CD4-positive, alpha-beta T cell treated with Interleukin-6 for 4 hours (primary cell): Measurements from ENCODE around the gene RAB30.
A peak's percentile ranks its signal among the peaks of the same experiment; 100 is the strongest.
"Not testable (repeated sequence)": the region's sequence is repeated elsewhere in the genome, so short reads cannot be mapped to it uniquely, and the experiment has no call there.

Experiments used
- DNase-seq: peaks from one replicate; pipeline ENCODE4 v3.0.0-alpha.2; 2020; ENCODE audit warnings: mixed read lengths

RAB30 gene

DNA sequence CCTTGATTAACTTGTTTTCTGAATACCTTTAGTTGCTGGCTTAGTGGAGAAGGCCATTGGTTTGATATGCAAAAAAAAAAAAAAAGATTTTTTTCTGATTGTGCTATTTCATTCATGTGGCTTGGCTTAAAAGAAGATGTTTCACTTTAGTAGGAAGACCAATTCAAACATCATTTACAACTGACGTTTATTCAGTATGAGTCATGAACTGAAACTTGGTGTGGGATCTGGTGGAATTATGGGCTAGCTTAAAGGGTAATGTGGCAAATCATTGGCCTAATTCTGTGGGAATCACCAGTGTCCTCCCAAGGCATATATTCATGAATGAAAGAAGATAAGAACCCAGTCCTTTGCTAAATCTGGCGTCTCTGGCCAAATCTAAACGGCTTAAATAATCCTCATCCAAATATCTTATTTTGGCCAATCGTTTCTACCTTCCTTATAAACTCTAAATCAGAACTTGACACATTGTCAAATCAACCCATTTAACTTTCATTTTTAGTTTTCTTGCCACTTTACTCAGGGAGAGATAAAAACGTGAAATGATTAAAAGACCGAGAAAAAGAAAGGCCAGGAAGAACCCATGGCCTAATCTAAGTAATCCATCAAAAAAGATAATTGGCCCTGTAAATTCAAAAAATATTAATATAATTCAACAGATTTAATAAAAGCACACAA, 93.1 kb downstream of the RAB30 start:
- DNase-seq: no peak

DNA sequence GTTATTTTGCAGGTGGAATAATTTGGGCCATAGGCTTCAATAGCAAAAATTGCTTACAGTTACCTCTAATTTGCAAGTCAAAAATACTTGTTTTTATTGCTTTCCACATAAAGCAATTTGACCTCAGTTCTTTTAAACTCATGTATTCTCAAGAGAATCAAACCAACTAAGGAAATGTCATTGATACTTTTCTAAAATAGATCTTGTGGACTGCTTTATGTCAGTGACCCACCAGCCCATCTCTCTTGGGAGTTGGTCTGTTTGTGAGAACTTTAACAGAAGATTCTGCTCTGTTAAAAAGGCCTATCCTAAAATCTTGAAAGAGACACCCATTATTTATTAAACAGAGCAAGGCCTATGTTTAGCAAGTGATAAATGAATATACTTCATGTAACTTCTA, 94.9 kb downstream of the RAB30 start:
- DNase-seq: no peak

DNA sequence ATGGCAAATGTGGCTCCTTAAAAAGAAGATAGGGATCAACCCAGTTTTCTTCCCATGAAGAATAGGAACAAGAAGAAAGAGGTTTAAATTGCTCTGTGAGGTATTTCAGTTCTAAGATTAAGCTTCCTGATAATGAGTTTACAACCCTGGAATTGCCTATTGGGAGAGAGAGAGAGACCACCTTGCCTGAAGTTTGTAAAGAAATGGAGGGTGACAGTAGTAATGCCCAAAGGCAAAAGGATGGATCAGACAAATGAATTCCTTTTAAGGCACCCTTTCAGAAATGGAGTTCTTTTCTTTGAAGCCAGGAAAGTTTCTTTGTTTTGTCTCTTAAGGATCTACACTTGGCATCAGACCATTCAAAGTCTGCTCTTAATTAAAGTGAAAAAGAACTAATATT, 95.8 kb downstream of the RAB30 start:
- no peak for DNase-seq

DNA sequence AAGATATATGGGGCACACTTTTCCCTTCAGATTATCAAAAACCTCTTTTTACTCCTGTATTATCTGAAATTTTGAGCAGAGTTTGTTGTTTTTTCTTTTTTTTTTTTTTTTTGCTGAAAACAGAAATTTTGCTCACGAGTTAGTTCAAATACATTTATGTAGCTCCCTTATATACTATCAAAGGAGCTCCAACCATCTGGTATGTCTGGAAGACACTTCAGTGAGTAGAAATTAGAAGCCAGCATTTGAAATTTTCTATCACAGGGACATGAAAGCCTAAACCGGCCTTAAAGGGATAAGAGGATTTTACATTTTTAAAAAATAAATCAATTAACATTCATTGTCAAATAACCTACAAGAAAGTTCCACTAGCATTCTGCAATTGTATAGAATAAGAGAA, 96.8 kb downstream of the RAB30 start:
- DNase-seq: no peak

DNA sequence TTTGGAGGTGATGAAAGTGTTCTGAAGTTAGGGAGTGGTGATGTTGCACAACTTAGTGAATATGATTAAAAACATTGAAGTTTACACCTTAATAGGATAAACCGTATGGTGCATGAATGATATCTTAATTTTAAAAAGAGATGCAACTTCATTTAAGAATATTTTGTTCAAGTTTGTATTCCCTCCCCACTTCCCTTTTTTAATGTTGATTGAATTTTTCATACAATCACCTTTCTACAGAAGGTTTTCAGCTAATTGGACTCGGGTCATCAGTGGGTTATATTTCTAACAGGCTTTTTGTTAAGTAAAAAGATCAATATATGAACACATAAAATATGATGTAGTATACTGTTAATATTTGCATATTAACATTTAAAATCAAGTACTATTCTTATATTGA, 97.6 kb downstream of the RAB30 start:
- no peak for DNase-seq

DNA sequence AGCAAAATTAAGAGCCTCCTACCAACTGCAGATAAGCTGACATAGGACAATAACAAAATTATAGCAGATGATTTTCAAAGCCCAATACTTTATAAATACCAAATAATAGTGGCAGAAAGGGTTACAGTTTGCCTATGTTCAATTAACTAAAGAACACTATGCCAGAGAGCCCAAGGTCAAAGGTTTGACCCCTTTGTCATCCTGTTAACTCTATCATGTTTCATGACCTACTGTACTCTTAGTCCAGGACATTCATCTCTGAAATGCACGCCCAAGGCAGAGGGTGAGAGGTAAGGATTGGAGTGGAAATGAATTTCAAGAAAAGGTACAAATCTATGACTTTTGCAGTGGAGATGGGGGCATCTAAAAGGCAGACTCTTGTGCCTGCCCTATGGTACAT, 99.6 kb downstream of the RAB30 start:
- no peak for DNase-seq

DNA sequence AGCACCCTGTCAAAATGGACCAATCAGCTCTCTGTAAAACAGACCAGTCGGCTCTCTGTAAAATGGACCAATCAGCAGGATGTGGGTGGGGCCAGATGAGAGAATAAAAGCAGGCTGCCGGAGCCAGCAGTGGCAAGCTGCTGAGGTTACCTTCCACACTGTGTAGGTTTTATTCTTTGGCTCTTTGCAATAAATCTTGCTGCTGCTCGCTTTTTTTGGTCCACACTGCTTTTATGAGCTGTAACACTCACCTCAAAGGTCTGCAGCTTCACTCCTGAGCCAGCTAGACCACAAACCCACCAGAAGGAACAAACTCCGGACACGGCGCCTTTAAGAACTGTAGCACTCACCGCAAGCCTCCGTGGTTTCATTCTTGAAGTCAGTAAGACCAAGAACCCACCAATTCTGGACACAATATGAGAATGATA, 100.2 kb downstream of the RAB30 start:
- DNase-seq: peak; percentile 38

DNA sequence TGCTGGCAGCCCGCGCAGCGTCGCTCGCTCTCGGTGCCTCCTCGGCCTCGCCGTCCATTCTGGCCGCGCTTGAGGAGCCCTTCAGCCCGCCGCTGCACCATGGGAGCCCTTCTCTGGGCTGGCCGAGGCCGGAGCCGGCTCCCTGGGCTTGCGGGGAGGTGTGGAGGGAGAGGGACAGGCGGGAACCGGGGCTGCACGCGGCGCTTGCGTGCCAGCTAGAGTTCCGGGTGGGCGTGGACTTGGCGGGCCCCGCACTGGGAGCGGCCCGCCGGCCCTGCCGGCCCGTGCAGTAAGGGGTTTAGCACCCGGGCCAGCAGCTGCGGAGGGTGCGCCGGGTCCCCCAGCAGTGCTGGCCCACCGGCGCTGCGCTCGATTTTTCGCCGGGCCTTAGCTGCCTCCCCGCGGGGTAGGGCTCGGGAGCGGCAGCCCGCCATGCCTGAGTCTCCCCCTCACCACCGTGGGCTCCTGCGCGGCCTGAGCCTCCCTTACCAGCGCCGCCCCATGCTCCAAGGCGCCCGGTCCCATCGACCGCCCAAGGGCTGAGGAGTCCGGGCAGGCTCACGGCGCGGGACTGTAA, 101.1 kb downstream of the RAB30 start:
- not testable (repeated sequence) for DNase-seq

DNA sequence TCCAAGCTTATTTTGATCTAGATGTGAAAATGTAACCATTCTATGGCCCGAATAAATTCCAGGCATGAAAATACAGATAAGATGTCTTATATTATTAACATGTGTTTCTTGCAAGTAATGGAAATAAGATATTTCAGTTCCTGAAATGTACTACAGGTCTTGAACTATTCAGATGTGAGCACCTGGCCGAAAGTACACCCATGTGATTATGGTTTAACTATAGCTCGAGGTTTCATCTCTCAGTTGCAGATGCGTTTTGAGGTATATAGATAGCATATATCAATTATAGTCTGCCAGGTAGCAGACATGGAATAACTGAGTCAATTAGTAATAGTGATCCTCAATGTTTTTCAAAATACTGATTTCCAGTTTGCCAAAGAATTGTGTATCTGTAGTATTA, 101.9 kb downstream of the RAB30 start:
- no peak for DNase-seq

DNA sequence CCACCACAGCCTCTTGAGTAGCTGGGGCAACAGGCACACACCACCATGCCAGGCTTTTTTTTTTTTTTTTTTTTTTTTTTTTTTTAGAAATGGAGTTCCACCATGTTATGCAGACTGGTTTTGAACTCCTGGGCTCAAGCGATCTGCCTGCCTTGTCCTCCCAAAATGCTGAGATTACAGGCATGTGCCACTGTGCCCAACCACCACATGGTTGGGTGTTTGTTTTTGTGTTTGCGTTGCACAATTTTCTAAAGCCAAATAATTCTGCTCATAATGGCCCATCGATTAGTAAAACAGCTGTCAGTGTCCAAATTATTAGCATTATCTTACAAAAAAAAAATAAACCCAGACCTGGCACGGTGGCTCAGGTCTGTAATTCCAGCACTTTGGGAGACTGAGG, 104.3 kb downstream of the RAB30 start:
- no peak for DNase-seq

DNA sequence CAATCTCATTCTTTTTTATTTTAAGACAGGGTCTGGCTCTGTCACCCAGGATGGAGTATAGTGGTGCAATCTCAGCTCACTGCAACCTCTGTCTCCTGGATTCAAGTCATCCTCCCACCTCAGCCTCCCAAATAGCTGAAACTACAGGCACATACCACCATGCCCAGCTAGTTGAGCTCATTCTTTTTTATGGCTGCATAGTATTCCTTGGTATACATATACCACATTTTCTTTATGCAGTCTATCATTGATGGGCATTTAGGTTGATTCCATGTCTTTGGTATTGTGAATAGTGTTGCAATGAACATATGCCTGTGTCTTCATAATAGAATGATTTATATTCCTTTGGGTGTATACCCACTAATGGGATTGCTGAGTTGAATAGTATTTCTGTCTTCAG, 109.7 kb downstream of the RAB30 start:
- not testable (repeated sequence) for DNase-seq

DNA sequence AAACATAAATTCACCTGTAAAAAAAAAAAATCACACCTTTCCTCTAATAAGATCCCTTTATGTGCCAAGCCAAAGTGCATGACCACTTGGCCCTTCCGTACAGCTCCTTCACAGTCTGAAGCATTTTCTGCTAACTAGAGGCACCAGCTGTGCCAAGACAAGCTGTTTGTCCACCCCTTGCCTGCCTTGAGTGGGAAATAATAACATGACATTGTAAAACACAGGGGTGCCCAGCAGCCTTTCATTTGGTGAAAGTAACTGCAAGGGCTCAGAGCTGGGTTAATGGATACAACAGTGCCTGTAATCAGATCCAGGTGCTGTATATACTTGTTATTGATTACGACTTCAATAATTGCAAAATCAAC, 110.9 kb downstream of the RAB30 start:
- no peak for DNase-seq

DNA sequence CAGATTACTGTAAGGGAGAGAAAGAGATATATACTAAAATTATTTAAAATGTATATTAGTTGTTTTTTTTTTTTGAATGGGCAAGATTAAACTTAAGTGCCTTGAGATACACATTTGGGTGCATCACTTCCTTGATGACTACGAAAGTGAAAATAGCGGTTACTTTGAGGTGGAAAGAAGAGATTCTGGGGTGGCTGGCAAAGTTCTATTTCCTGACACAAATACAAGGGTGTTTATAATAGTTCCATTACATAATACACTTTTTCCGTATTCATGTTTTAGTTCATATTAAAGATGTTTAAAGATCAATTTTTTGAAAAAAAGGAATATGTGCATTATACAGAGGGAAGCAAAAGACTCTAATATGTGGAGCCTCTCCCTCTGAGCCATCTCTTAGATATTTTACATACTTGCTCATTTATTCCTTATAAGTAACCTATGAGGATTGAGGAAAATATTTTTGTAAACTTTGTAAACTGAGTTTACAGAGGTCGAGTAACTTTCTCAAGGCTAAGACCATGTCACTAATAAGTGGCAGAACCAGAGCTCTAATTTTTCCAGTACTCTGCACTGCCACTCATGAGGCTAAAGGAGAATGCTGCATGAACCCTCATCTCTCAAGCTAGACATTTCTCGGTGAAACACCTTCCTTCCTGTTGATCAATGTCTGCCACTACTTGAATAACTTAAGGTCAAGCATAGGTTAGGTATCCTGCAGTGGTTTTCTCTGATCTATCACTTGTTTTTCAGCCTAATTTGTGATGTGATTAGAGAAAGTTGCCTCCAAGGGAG, 111.5 kb downstream of the RAB30 start:
- peak; percentile 58 for DNase-seq

DNA sequence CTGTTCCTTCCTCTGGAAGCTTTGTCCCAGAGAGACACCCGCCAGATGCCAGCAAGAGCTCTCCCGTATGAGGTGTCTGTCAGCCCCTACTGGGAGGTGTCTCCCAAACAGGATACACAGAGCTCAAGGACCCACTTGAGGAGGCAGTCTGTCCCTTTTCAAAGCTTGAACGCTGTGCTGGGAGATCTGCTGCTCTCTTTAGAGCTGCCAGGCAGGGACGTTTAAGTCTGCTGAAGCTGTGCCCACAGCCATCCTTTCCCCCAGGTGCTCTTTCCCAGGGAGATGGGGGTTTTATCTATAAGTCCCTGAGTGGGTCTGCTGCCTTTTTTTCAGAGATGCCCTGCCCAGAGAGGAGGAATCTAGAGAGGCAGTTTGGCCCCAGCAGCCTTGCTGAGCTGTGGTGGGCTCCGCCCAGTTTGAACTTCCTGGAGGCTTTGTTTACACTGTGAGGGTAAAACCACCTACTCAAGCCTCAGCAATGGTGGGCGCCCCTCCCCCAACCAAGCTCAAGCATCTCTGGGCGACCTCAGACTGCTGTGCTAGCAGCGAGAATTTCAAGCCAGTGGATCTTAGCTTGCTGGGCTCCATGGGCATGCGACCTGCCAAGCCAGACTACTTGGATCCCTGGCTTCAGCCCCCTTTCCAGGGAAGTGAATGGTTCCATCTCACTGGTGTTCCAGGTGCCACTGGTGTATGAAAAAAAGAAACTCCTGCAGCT, 115.8 kb downstream of the RAB30 start:
- peak; percentile 77 for DNase-seq

DNA sequence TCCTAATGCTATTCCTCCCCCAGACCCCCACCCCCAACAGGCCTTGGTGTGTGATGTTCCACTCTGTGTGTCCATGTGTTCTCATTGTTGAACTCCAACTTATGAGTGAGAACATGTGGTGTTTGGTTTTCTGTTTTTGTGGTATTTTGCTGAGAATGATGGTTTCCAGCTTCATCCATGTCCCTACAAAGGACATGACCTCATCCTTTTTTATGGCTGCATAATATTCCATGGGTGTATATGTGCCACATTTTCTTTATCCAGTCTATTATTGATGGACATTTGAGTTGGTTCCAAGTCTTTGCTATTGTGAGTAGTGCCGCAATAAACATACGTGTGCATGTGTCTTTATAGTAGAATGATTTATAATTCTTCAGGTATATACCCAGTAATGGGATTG, 121.2 kb downstream of the RAB30 start:
- not testable (repeated sequence) for DNase-seq

DNA sequence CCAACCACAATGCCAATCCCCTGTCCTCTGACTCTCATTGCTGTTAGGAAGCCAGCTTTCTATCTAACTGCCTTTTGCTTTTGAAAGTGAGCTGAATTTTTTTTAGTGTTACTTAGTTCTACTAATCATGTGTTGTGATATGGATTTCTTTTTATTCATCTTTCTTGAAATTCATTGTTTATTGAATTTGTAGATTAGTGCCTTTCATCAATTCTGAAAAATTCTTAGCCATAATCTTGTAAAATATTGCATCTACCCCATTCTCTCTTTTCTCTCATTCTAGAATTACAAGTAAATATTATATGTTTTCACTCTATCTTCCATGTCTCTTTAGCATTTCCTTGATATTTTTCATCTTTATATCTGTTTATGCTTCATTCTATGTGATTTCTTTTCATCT, 122.3 kb downstream of the RAB30 start:
- DNase-seq: no peak

DNA sequence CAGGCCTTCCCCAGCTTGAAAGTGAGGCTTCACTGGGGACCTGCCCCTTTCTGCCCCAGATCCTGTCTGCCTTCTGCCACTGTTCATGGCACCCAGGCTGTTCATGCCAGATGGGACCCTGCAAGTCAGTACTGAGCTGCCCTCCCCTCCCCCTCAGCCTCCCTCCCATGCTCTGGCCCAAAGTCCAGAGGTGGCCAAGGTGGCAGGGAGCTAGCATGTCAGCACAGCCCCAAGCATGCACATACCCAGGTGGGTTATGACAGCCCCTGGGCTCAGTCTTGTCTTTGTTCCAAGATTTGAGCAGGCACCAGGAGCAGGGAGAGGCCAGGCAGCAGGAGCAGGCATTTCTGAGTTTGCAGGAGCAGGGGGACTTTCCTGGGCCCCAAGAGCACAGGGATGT, 126.0 kb downstream of the RAB30 start:
- DNase-seq: no peak

DNA sequence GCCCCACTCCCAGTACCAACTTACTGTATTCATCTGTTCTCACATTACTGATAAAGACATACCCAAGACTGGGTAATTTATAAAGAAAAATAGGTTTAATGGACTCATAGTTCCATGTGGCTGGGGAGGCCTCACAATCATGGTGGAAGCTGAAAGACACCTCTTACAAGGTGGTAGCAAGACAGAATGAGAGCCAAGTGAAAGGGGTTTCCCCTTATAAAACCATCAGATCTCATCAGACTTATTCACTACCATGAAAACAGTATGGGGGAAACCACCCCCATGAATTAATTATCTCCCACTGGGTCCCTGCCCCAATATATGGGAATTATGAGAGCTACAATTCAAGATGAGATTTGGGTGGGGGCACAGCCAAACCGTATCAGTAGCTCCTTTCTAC, 126.7 kb downstream of the RAB30 start:
- DNase-seq: not testable (repeated sequence)

DNA sequence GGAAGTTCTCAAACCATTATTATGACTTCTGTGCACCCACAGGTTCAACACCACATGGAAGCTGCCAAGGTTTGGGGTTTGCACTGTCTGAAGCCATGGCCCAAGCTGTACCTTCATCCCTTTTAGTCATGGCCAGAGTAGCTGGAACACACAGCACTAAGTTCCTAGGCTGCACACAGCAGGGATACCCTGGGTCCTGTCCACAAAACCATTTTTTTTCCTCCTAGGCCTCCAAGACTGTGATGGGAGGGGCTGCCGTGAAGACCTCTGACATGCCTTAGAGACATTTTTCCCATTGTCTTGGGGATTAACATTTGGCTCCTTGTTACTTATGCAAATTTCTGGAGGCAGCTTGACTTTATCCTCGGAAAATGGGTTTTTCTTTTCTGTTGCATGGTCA, 127.5 kb downstream of the RAB30 start:
- DNase-seq: no peak

DNA sequence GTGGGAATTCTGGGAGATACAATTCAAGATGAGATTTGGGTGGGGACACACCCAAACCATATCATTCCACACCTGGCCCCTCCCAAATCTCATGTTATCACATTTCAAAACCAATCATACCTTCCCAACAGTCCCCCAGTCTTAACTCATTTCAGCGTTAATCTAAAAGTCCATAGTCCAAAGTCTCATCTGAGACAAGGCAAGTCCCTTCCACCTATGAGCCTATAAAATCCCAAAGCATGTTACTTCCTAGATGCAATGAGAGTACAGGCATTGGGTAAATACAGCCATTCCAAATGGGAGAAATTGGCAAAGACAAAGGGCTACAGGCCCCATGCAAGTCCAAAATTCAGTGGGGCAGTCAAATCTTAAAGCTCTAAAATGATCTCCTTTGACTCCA, 128.3 kb downstream of the RAB30 start:
- DNase-seq: not testable (repeated sequence)

DNA sequence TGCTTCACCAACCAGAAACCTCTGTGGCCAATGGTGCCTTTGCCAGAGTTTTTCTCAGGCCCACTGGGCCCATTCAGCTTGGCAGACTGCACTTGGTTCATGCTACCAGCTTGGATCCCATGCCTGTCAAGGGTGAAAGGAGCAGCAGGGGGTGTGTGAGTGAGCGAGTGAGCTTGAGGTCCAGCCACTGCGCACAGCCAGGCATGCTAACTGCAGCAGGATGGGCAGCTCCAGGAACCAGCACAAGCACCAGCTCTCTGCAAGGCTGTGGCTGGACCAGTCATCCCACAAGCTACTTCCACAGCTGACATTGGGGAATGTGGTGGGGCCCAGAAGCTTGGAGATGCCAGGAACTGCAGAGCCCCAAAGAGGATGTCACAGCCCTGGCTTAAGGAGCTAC, 129.3 kb downstream of the RAB30 start:
- DNase-seq: no peak

DNA sequence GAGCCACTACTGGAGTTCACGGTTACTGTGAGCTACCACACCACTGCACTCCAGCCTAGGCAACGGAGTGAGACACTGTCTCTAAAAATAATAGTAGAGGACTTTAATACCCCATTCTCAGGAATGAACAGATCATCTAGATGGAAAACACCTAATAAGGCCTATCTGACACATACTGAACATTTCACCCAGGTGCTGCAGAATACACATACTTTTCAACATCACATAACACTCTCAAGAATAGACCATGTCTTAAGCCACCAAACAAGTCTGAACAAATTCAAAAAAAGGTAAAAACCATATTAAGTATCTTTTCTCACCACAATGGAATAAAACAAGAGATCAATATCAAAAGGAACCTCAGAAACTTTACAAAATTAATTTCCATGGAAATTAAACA, 132.2 kb downstream of the RAB30 start:
- DNase-seq: no peak

DNA sequence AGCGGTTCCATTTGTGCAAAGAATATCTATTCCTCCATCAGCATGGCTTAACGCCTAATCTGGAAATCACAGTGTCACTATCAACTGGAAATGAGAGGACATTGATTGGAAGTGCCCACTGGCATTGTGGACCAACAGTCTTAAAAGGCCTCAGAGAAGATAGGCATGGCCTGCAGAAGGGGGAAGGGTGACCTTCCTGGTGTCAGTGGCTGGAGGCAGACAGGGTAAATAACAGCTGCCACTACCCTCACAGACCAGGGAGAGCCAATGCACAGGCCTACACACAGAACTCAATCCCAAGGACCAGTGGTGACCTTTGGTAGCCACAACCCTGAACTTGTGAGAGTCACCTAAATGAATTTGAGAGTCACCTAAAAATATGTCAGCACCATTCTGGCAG, 134.1 kb downstream of the RAB30 start:
- no peak for DNase-seq

DNA sequence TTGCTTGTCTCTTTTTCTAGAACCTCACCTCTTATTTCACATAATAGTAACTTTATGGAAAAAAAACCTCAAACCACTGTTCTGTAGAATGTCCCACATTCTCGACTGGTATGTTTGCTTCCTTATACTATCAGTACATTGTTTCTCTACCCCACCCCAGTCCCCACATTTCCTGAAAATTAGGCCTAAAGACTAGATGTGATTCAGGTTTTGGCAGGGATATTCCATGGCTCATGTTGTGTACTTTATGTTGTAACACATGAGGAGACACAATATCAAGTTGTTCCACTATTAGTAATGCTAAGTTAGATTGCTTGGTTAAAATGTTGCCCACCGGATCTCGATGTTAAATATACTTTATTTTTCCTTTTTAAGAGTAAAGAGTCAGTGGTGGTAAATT, 135.4 kb downstream of the RAB30 start:
- DNase-seq: no peak
